Erythroblast (primary cell): ENCODE measurements around the gene MUC12.
A peak's percentile ranks its signal among the peaks of the same experiment; 100 is the strongest.
"Not testable (repeated sequence)": the region's sequence is repeated elsewhere in the genome, so short reads cannot be mapped to it uniquely, and the experiment has no call there.

ENCODE experiments used
- DNase-seq, 2 experiments: peaks; one replicate each; lab custom pipeline; 2025; lab: John Stamatoyannopoulos, UW
- GATA1 ChIP-seq: IDR thresholded peaks from 2 replicates; pipeline ENCODE4 v1.6.1; 2011; ENCODE audit warnings: low read depth, mild to moderate bottlenecking, control low read depth, low read length, moderate library complexity
- POLR2A ChIP-seq: IDR thresholded peaks from 2 replicates; pipeline ENCODE4 v1.6.1; 2011; ENCODE audit warnings: mild to moderate bottlenecking, low read length

MUC12 gene

GRCh38 chr7:101009629-101010028 is 40.3 kb downstream of the MUC12 start:
- DNase-seq = no peak
- TF ChIP-seq POLR2A (no peak), GATA1 (no peak)

- TF ChIP-seq GATA1 = no peak
- TF ChIP-seq POLR2A = no peak
- no peak for DNase-seq
Observed at GRCh38 chr7:101012931-101013330, 43.6 kb downstream of the MUC12 start.

GRCh38 chr7:101015626-101016025 is 46.3 kb downstream of the MUC12 start:
- TF ChIP-seq POLR2A = no peak
- no peak for TF ChIP-seq GATA1
- no peak for DNase-seq

- TF ChIP-seq GATA1 (no peak), POLR2A (no peak)
- DNase-seq = peak; percentile 28 to 68
Observed at GRCh38 chr7:101017064-101017777, 47.9 kb downstream of the MUC12 start.

GRCh38 chr7:101018271-101019167 is 49.2 kb downstream of the MUC12 start:
- DNase-seq = no peak
- TF ChIP-seq POLR2A (no peak), GATA1 (no peak)

- TF ChIP-seq POLR2A = no peak
- TF ChIP-seq GATA1 = no peak
- DNase-seq = no peak
Observed at GRCh38 chr7:101020444-101020843, 51.1 kb downstream of the MUC12 start.

GRCh38 chr7:101021703-101022102 is 52.3 kb downstream of the MUC12 start:
- TF ChIP-seq GATA1 (no peak), POLR2A (no peak)
- no peak for DNase-seq

- no peak for DNase-seq
- no peak for TF ChIP-seq GATA1
- TF ChIP-seq POLR2A = no peak
Observed at GRCh38 chr7:101023839-101024238, 54.5 kb downstream of the MUC12 start.

- DNase-seq = no peak
- TF ChIP-seq POLR2A = no peak
- TF ChIP-seq GATA1 = no peak
Observed at GRCh38 chr7:101031082-101031481, 61.7 kb downstream of the MUC12 start.

GRCh38 chr7:101035941-101036340 is 66.6 kb downstream of the MUC12 start:
- no peak for DNase-seq
- TF ChIP-seq POLR2A = no peak
- TF ChIP-seq GATA1 = no peak

- not testable (repeated sequence) for DNase-seq
Observed at GRCh38 chr7:101041283-101041682, 71.9 kb downstream of the MUC12 start.

- DNase-seq = peak; percentile 61 to 74
- TF ChIP-seq GATA1 = no peak
- TF ChIP-seq POLR2A = no peak
Observed at GRCh38 chr7:101058355-101058754, 89.0 kb downstream of the MUC12 start.

GRCh38 chr7:101059620-101059942 is 90.2 kb downstream of the MUC12 start:
- TF ChIP-seq GATA1 (no peak), POLR2A (no peak)
- DNase-seq = no peak

- DNase-seq = no peak
- no peak for TF ChIP-seq GATA1
- TF ChIP-seq POLR2A = no peak
Observed at GRCh38 chr7:101060992-101061391, 91.6 kb downstream of the MUC12 start.

GRCh38 chr7:101064176-101064550 is 94.8 kb downstream of the MUC12 start:
- not testable (repeated sequence) for DNase-seq

GRCh38 chr7:101065162-101065561 is 95.8 kb downstream of the MUC12 start:
- DNase-seq = not testable (repeated sequence)
